Measurements from ENCODE around the gene HERC3.

DNA sequence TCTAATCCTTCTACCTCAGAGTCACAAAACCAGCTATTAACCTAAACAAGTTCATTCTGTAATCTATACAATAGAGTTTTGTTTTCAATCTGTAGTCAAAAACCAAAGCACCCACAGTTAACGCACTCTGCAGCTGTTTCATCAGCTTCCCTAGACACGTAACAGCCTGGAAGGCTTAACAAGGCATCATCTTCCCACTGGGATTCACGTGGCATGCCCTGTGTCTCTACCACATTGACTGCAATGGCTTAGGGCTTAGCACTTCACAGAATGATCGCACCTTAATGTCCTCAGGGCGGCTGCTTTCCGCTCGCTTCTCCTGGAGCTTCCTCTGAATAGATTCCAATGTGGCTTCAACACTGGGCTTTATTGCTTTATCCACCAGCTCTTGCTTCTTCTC, 155.1 kb downstream of the HERC3 start:
- TF ChIP-seq, protein P1, sequence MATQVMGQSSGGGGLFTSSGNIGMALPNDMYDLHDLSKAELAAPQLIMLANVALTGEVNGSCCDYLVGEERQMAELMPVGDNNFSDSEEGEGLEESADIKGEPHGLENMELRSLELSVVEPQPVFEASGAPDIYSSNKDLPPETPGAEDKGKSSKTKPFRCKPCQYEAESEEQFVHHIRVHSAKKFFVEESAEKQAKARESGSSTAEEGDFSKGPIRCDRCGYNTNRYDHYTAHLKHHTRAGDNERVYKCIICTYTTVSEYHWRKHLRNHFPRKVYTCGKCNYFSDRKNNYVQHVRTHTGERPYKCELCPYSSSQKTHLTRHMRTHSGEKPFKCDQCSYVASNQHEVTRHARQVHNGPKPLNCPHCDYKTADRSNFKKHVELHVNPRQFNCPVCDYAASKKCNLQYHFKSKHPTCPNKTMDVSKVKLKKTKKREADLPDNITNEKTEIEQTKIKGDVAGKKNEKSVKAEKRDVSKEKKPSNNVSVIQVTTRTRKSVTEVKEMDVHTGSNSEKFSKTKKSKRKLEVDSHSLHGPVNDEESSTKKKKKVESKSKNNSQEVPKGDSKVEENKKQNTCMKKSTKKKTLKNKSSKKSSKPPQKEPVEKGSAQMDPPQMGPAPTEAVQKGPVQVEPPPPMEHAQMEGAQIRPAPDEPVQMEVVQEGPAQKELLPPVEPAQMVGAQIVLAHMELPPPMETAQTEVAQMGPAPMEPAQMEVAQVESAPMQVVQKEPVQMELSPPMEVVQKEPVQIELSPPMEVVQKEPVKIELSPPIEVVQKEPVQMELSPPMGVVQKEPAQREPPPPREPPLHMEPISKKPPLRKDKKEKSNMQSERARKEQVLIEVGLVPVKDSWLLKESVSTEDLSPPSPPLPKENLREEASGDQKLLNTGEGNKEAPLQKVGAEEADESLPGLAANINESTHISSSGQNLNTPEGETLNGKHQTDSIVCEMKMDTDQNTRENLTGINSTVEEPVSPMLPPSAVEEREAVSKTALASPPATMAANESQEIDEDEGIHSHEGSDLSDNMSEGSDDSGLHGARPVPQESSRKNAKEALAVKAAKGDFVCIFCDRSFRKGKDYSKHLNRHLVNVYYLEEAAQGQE (IDR thresholded peaks at IDR 0.05; ENCODE audit: insufficient replicate concordance, low read depth), result no peak
- TF ChIP-seq, protein P2, sequence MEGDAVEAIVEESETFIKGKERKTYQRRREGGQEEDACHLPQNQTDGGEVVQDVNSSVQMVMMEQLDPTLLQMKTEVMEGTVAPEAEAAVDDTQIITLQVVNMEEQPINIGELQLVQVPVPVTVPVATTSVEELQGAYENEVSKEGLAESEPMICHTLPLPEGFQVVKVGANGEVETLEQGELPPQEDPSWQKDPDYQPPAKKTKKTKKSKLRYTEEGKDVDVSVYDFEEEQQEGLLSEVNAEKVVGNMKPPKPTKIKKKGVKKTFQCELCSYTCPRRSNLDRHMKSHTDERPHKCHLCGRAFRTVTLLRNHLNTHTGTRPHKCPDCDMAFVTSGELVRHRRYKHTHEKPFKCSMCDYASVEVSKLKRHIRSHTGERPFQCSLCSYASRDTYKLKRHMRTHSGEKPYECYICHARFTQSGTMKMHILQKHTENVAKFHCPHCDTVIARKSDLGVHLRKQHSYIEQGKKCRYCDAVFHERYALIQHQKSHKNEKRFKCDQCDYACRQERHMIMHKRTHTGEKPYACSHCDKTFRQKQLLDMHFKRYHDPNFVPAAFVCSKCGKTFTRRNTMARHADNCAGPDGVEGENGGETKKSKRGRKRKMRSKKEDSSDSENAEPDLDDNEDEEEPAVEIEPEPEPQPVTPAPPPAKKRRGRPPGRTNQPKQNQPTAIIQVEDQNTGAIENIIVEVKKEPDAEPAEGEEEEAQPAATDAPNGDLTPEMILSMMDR (IDR thresholded peaks at IDR 0.05; ENCODE audit: insufficient read depth, low read length), result no peak
- TF ChIP-seq GABPA (IDR thresholded peaks at IDR 0.05; ENCODE audit: low read depth), result no peak
- TF ChIP-seq POLR2AphosphoS5 (IDR thresholded peaks at IDR 0.05; ENCODE audit: low read depth), result no peak
- no peak for TF ChIP-seq SPI1 (IDR thresholded peaks at IDR 0.05; ENCODE audit: borderline replicate concordance, low read depth)

Measured in HL-60 (cell line).